ENCODE results near the gene FBRSL1. TPM values are rescaled to one million over a fixed set of nuclear protein-coding genes. Genes with fewer than 3 reads are reported as not detected.

The FBRSL1 gene
- polyA plus RNA-seq, 1 of the 3 experiments (the other 2 are of a cell fraction), result 5.5 TPM

- peak overlapping the region in 1 of 2 experiments; percentile 40; a peak in 1 of 4 replicates for H3K27ac ChIP-seq (ENCODE audit: low read depth in 2 of 2, low read length in 1 of 2)
- H3K27me3 ChIP-seq (ENCODE audit: insufficient read depth), result no peaks in the 10 kb centered on the region
- ChIA-PET CTCF (interaction anchor here (0.6 to 2.3 kb wide), 4 partner anchors 18 to 91 kb away, joined by 3 to 9 read pairs (median 6); no protein-coding TSS in a partner anchor), POLR2A (no interaction called here)
- H3K9me2 ChIP-seq, result no peaks in the 10 kb centered on the region
- no peak overlapping the region for H3K4me2 ChIP-seq
- no peaks in the 10 kb centered on the region for H3F3A ChIP-seq (replicated peaks; ENCODE audit: insufficient read depth)
- no peak overlapping the region for H3K4me3 ChIP-seq (ENCODE audit: low read depth in 2 of 2, low read length in 1 of 2)
- TF ChIP-seq RFX5 (IDR thresholded peaks at IDR 0.05; ENCODE audit: low read length), result no peak
- no peak for TF ChIP-seq TCF12 (IDR thresholded peaks at IDR 0.05)
- TF ChIP-seq YY1 (IDR thresholded peaks at IDR 0.05; ENCODE audit: low read depth), result no peak
- no peak for TF ChIP-seq NFIC (IDR thresholded peaks at IDR 0.05; ENCODE audit: borderline replicate concordance)
- TF ChIP-seq, protein P1, sequence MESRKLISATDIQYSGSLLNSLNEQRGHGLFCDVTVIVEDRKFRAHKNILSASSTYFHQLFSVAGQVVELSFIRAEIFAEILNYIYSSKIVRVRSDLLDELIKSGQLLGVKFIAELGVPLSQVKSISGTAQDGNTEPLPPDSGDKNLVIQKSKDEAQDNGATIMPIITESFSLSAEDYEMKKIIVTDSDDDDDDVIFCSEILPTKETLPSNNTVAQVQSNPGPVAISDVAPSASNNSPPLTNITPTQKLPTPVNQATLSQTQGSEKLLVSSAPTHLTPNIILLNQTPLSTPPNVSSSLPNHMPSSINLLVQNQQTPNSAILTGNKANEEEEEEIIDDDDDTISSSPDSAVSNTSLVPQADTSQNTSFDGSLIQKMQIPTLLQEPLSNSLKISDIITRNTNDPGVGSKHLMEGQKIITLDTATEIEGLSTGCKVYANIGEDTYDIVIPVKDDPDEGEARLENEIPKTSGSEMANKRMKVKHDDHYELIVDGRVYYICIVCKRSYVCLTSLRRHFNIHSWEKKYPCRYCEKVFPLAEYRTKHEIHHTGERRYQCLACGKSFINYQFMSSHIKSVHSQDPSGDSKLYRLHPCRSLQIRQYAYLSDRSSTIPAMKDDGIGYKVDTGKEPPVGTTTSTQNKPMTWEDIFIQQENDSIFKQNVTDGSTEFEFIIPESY (IDR thresholded peaks at IDR 0.05; ENCODE audit: borderline replicate concordance, low read depth), result no peak
- no peak for TF ChIP-seq ELF1 (IDR thresholded peaks at IDR 0.05)
- TF ChIP-seq NRF1 (IDR thresholded peaks at IDR 0.05; ENCODE audit: low read depth, low read length), result no peak
- peaks cover 52% of the 10 kb centered on the region for H3K79me2 ChIP-seq (ENCODE audit: insufficient read depth)
- H3K9me3 ChIP-seq, result no peaks in the 10 kb centered on the region
- H2AFZ ChIP-seq (ENCODE audit: low read depth), result no peak overlapping the region
- peaks cover 8 to 44% of the 10 kb centered on the region in 2 experiments; a peak in 2 of 4 replicates for H3K4me1 ChIP-seq (ENCODE audit: control insufficient read depth in 1 of 2, insufficient read depth in 2 of 2, low read depth in 1 of 2, low read length in 1 of 2)
- H4K20me1 ChIP-seq (ENCODE audit: insufficient read depth), result peaks cover 77% of the 10 kb centered on the region
- peaks cover 0 to 2% of the 10 kb centered on the region in 2 experiments for H3K36me3 ChIP-seq (replicated peaks in 1 of 2; ENCODE audit: control insufficient read depth in 1 of 2, insufficient read depth in 2 of 2, low read length in 1 of 2)
- no peak overlapping the region for H3K9ac ChIP-seq
- no peak for DNase-seq
- 88% methylated on average over 16 of the region's 27 CpGs for WGBS (ENCODE audit: low lambda C conversion rate)
These were observed 15.3 kb downstream of the FBRSL1 start for GRCh38 chr12:132505105-132505851.

GRCh38 chr12:132505852-132506219, 15.9 kb downstream of the FBRSL1 start:
- ChIA-PET CTCF (interaction anchor here (0.7 to 2.3 kb wide), 5 partner anchors 14 to 92 kb away, joined by 3 to 9 read pairs (median 4); no protein-coding TSS in a partner anchor), POLR2A (no interaction called here)
- 79% methylated on average over 8 of the region's 10 CpGs for WGBS (ENCODE audit: low lambda C conversion rate)
- Histone ChIP-seq H2AFZ (ENCODE audit: low read depth) (no peak overlapping the region), H3K4me2 (no peak overlapping the region), H3K9me2 (no peaks in the 10 kb centered on the region), H3K79me2 (ENCODE audit: insufficient read depth) (peaks cover 50% of the 10 kb centered on the region), H3K27me3 (ENCODE audit: insufficient read depth) (no peaks in the 10 kb centered on the region), H4K20me1 (ENCODE audit: insufficient read depth) (peaks cover 71% of the 10 kb centered on the region), H3K4me3 (ENCODE audit: low read depth in 2 of 2, low read length in 1 of 2) (no peak overlapping the region), H3K9ac (no peak overlapping the region), H3K9me3 (no peaks in the 10 kb centered on the region), H3K27ac (ENCODE audit: low read depth in 2 of 2, low read length in 1 of 2) (no peak overlapping the region; a peak in 1 of 4 replicates), H3F3A (replicated peaks; ENCODE audit: insufficient read depth) (no peaks in the 10 kb centered on the region), H3K4me1 (ENCODE audit: control insufficient read depth in 1 of 2, insufficient read depth in 2 of 2, low read depth in 1 of 2, low read length in 1 of 2) (peaks cover 8 to 41% of the 10 kb centered on the region in 2 experiments; a peak in 2 of 4 replicates), H3K36me3 (replicated peaks in 1 of 2; ENCODE audit: control insufficient read depth in 1 of 2, insufficient read depth in 2 of 2, low read length in 1 of 2) (peaks cover 0 to 4% of the 10 kb centered on the region in 2 experiments)
- TF ChIP-seq POLR2AphosphoS5 (IDR thresholded peaks at IDR 0.05; ENCODE audit: low read depth, low read length) (no peak), NFIC (IDR thresholded peaks at IDR 0.05; ENCODE audit: borderline replicate concordance) (no peak), GABPA (IDR thresholded peaks at IDR 0.05; ENCODE audit: low read depth) (no peak)
- TF ChIP-seq, protein P2, sequence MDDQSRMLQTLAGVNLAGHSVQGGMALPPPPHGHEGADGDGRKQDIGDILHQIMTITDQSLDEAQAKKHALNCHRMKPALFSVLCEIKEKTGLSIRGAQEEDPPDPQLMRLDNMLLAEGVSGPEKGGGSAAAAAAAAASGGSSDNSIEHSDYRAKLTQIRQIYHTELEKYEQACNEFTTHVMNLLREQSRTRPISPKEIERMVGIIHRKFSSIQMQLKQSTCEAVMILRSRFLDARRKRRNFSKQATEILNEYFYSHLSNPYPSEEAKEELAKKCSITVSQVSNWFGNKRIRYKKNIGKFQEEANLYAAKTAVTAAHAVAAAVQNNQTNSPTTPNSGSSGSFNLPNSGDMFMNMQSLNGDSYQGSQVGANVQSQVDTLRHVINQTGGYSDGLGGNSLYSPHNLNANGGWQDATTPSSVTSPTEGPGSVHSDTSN (IDR thresholded peaks at IDR 0.05), result no peak
- TF ChIP-seq, protein P3, sequence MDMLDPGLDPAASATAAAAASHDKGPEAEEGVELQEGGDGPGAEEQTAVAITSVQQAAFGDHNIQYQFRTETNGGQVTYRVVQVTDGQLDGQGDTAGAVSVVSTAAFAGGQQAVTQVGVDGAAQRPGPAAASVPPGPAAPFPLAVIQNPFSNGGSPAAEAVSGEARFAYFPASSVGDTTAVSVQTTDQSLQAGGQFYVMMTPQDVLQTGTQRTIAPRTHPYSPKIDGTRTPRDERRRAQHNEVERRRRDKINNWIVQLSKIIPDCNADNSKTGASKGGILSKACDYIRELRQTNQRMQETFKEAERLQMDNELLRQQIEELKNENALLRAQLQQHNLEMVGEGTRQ (IDR thresholded peaks at IDR 0.05; ENCODE audit: borderline replicate concordance, low read depth, low read length), result no peak
- no peak for DNase-seq

Data from SK-N-SH (cell line).